NCI-H1417 (cell line): ENCODE results near the gene OR10A3.

ENCODE experiments used
- DNase-seq, 3 experiments: peaks; one replicate each; lab custom pipeline; 2025; lab: John Stamatoyannopoulos, UW

The OR10A3 gene

DNA sequence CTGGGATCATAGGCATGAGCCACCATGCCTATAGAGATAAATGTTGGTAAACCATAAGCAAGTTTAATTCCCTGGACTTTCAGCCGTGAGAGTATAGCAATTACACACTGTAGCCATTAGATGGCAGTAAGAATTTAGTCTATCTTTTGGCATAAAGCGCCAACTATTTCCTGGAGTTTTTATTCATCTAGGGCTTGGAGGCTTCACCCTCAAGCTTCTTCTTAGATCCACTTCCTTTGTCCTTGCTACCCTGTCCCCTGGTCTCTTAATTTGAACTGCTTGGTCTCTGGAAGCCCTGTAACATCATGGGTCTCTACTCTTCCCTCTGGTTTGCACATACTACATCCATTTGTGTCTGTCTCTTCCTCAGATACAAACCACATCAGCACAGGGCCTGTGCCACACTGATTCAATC, 48.7 kb downstream of the OR10A3 start:
- DNase-seq, result peak; percentile 24 to 63 (median 49)

DNA sequence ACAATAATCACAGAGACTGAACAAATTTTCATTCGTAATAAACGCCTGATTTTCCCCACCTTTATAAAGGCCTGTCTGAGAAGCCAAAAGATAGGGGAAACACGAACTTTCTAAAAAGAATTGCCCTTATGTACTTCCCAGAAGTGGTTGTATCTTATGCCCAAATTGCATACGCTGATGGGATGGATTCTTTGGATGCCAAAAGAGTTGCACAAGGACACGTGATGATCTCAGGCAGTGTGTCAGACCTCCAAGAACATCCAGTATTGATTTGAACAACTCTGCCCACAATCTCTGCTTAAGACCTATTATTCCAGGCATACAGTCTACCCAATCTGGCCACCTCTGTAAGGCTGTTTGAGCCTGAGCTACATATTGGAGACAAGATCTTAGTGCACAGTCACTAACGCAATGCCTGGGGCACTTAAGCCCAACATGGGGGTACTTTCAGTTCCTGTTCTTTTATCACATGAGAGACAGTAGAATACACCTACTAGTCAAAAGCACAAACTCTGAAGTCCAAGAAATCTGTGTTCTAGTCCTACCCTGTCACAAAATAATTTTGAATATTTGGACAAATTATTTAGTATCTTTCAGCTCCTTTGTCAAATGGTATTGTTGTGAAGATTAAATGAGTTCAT, 49.3 kb downstream of the OR10A3 start:
- DNase-seq, result no peak

DNA sequence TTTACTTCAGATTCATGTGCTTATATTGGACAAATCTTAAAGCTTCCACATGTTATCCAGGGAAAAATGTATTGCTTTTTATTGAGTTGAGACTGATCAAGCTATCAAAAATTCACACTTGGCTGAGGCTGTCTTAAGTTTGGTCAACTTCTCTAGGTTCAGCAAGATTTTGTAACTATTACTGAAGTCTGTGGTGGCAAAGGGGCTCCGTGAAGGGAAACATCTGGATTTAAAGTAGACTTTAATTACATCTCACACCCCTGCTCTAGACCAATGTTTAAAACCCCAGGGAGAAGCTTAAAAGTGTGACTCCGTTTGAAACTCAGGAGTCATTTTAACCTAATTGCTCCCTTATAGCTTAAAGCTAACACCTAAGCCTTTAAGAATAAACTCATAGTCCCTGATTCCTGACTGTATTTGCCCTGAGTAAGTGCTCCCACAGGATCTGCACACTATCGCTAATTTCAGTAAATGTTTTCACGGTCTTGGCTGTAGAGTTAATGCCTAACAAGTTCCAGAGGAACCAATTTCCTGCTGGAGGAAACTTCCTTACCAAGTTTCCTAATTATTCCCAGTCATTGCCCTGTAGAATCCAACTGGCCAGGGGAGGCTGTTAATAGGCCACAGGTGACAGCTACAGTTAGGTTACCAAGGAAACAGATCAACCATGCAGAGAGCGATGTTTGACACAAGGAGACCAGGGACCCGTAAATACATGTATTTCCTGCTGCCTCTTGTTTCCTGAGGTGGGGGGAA, 50.9 kb downstream of the OR10A3 start:
- peak in 1 of 3 experiments; percentile 9 for DNase-seq

DNA sequence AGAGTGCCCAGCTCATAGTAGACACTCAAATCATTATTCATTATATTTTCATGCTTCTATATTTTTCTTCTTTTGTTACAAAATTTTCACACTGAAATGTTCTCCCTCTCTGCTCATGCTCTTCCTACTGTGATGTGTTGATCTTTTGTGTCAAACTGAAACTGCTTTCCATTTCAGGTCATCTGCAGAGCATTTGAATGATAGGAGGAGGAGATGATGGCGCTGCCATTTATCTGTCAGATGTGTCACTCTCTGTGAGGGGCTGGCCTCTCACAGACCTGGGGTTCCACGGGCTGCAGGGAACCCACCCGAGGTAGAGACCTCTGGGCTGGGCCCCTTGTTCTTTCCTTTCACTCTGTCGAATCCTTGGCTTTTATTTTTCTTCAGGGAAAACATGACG, 51.5 kb downstream of the OR10A3 start:
- DNase-seq, result no peak
